H7 (cell line): ENCODE measurements around the gene NECAB3. TPM values are rescaled to one million over a fixed set of nuclear protein-coding genes. Genes with fewer than 3 reads are reported as not detected.
A peak's percentile ranks its signal among the peaks of the same experiment; 100 is the strongest.

Experiments
- DNase-seq: peaks from one replicate; pipeline ENCODE4 v3.0.0; 2012
- H3K27me3 ChIP-seq: 2 replicates; pipeline ENCODE4 v1.6.0; 2011; ENCODE audit warnings: mild to moderate bottlenecking, low read length; ENCODE audit not compliant: control insufficient read depth, insufficient read depth
- H3K36me3 ChIP-seq: replicated peaks from 2 replicates; pipeline ENCODE4 v1.5.1; 2011; ENCODE audit warnings: low read length; ENCODE audit not compliant: control insufficient read depth, insufficient read depth
- H3K4me3 ChIP-seq: 2 replicates; pipeline ENCODE4 v1.5.1; 2011; ENCODE audit warnings: low read depth, mild to moderate bottlenecking, control low read depth, low read length, moderate library complexity; ENCODE audit not compliant: insufficient read depth
- total RNA-seq: library from RNA; depleted of rRNA; stranded (reverse); fragments of >200 nt; shearing (Covaris generic); gene quantifications from 2 replicates; pipeline ENCODE4 v1.2.3, GENCODE V29; 2014; rRNA removed

NECAB3 gene
- total RNA-seq: 39.9 and 56.7 TPM in 2 replicates

DNA sequence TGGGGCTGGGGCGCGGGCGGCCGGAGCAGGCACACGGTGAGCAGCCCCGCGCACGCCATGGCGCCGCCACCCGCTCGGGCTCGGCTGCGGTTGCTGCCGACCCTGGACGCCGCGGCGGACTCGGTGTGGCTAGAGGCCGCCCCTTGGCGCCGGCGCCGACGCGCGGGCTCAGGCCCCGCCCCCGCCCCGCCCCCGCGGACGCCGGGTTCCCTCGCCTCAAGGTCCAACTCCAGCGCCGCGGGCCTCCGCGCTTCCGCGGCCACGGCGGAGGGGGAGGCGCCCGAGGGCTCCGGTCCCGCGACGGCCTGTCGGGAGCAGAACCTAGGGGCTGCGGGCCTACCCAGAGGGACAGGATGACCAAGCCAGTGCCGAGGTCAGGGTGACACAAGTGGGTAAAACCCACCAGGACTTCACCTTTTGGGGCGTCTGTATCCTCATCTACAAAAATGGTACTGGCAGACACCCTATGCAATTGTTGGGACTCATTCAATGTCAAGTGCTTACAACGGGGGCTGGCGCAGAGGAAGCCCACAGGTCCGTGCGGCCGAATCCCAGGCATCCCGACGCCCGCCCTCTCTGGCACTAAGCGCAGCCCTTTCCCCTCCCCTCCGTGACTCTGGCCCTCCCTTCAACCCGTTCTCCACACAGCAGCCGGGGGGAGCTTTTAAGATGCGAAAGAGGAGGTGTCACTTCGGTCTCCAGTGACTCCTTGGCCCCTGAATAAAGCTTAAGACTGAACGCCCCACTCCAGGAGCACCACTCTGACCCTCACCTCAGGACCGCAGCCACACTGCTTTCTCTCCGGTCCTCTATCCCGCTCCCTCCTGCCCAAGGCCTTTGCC, at the start of gene NECAB3:
Gene NECAB3 (minus strand): TSS at position 135 of the 842 bp plus-strand sequence. CDS start 76 bp downstream, at position 59.
- Histone ChIP-seq H3K4me3 (peak within 1 kb of the TSS; percentile 80), H3K27me3 (no peaks in the 10 kb centered on the region), H3K36me3 (peaks cover 22% of the 10 kb centered on the region)
- DNase-seq: peak; percentile 99

DNA sequence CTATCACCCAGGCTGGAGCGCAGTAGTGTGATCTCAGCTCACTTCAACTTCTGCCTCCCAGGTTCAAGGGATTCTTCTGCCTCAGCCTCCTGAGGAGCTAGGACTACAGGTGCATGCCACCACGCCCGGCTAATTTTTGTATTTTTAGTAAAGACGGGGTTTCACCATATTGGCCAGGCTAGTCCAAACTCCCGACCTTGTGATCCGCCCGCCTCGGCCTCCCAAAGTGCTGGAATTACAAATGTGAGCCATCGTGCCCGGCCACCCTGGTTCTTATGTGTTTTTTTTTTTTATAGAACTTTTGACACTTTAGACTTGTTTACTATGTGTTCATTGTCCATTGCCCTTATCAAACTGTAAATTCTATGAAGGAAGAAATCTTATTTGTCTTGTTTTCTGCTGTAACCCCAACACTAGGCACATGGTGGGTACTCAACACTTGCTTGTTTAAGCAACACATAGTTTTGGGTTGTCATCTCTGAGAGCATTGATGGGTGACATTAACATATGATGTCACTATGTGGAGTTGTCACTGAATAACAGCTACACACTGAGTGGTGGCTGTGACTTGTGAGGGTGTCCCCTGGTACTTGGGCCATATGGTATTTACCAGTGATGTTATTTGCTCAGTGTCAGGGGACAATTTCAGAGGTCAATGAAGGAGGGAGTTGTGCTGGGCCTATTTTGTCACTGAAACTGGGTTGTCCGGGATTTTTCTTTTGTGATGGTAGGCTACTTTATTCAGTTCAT, 47.3 kb upstream of the NECAB3 start:
- DNase-seq: peak; percentile 2
- no peaks in the 10 kb centered on the region for H3K36me3 ChIP-seq
- no peak overlapping the region for H3K4me3 ChIP-seq
- no peaks in the 10 kb centered on the region; the same call in 1 of the 2 replicates for H3K27me3 ChIP-seq

DNA sequence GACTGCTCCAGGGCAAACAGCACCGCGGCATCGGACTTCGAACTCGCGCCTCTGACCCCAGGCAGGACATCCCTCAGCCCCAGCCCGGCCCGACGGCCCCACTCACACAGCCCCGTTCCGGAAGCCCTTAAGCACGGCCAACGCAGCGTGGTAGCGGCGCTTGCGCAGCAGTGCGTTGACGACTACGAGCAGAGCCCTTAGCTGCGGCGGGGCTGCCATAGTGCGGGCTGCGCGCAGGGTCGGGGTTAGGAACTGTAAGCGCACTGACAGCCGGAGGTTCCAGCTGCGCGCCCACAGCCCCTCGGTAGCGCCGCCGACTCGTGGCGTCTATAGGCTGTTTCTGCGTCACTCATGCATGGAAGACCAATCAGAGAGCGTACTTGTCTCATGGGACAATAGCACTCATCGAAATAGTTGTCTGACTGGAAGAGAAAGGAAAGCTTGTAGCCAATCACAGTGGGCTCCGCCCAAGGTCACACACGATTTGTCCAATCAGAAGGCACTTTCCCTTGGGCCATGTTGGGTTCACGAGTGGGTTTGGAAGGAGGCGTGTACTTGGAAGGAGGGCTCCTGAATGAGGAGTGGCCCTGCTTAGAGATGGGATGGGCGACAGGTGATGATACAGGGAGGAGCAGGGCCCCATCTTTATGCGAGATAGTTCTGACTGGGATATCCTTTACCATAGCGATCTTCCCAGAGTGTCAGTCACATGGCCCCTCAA, 45.9 kb upstream of the NECAB3 start, which contains the start of gene PXMP4:
Gene PXMP4 (minus strand): TSS at position 322 of the 721 bp plus-strand sequence. CDS start 103 bp downstream, at position 219.
- peak; percentile 97 for DNase-seq
- H3K36me3 ChIP-seq: no peaks in the 10 kb centered on the region
- no peaks in the 10 kb centered on the region; the same call in 1 of the 2 replicates for H3K27me3 ChIP-seq
- H3K4me3 ChIP-seq: peak within 1 kb of the TSS; percentile 68; the same call in 1 of the 2 replicates

DNA sequence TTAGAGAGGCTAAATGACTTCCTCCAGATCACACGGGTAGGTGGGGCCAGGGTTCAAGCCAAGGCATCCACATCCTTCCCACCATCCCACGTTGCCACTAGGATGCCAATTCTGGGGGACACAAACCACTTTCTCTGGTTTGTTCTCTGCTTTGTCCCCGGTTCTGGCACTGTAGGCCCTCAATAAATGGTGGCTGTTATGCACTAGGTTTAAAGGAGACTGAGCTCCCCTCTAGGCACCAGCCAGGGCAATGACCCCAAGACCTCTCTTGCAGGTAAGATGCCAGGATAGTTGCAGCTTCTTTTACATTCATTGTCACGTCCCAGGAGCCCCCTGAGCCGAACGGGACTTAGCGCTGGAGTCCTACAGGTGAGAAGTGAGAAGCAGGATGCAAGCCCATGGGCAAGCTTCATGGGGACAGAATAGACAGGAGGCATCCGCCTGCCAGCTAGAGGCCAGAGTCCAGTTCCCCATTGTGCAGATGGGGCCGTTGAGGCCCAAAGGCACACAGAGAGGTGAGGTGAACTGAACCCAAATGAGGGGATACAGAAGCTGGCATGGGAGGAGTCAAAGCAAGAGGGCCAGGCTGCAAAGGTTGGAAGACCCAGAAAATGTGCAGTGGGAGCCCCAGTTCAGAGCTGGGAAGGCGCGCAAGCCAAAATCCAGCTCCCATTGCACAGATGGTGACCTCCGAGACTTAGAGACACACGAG, 45.2 kb upstream of the NECAB3 start:
- peak overlapping the region; percentile 68; the same call in 1 of the 2 replicates for H3K4me3 ChIP-seq
- H3K27me3 ChIP-seq: no peaks in the 10 kb centered on the region; the same call in 1 of the 2 replicates
- peak; percentile 57 for DNase-seq
- no peaks in the 10 kb centered on the region for H3K36me3 ChIP-seq

DNA sequence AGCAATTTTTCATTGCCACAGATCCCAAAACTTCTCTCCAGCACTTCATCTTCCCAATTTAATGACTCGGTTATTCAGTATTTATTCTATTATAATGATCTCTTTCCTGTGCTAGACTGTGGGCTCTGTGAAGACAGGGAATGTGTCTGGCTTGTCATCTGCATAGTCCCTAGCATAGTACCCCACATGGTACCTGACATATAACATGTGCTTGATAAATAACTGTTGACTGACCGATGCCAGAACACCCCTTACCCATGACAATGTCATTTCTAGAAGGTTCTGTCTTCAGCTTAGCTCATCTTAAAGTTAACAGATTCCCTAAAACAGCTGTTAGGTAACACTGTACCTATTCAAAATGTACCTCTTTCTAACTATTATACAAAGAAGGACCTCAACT, 42.3 kb upstream of the NECAB3 start:
- no peaks in the 10 kb centered on the region; the same call in 1 of the 2 replicates for H3K27me3 ChIP-seq
- H3K36me3 ChIP-seq: no peaks in the 10 kb centered on the region
- H3K4me3 ChIP-seq: no peak overlapping the region
- no peak for DNase-seq

GRCh38 chr20:33713865-33714367, 39.7 kb upstream of the NECAB3 start:
- Histone ChIP-seq H3K36me3 (no peaks in the 10 kb centered on the region), H3K27me3 (no peaks in the 10 kb centered on the region), H3K4me3 (no peak overlapping the region)
- no peak for DNase-seq

- no peak for DNase-seq
- no peaks in the 10 kb centered on the region for H3K36me3 ChIP-seq
- H3K4me3 ChIP-seq: no peak overlapping the region
- no peaks in the 10 kb centered on the region for H3K27me3 ChIP-seq
Observed at GRCh38 chr20:33711446-33711738, 37.2 kb upstream of the NECAB3 start.

DNA sequence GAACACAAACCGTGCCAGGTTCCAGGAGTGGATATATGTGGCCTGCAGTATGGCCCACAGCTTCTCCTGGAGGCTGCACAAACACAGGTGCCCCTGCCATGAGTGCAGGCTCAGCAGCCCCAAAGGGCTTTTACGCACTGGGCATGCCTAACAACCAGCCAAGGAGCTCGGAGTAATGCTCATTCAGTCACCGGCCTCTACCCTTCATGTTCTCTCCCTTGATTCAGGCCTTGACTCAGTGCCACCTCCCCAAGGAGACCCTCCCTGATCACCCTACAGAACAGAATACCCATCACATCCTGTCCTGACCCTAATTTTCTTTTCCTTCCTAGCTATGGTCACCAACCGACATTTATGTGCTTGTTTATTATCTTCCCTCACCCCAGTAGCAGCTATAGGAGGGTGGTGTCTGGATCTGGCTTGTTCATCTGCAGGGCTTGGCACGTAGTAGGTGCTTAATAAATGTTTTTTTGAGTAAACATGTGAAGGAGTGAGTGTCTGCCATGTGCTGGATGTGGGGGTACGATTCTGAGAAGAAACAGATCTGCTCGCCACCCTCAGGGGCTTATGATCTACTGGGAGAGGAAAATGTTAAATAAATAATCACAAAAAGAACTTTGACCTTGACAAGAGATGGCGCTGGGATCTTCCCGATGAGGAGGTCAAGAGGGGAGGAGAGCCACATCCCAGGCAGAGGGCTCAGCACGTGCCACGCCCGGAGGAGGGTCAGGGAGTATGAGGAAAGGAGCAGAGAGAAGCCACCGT, 36.6 kb upstream of the NECAB3 start:
- DNase-seq: no peak
- Histone ChIP-seq H3K27me3 (no peaks in the 10 kb centered on the region), H3K4me3 (no peak overlapping the region), H3K36me3 (no peaks in the 10 kb centered on the region)

DNA sequence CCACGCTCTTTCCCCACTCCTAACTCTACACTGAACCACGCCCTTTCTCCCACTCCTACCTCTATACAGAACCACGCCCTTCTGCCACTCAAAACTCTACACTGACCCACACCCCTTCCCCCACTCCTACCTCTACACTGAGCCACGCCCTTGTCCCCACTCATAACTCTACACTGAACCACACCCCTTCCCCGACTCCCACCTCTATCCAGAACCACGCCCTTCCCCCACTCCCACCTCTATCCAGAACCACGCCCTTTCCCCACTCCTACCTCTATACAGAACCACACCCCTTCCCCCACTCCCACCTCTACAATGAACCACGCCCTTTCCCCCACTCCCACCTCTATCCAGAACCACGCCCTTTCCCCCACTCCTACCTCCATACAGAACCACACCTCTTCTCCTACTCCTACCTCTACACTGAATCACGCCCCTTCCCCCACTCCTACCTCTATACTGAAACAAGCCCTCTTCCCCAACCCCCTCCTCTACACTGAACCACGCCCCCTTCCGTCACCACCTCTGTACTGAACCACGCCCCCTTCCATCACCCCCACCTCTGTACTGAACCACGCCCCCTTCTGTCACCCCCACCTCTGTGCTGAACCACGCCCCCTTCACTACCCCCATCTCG, 35.8 kb upstream of the NECAB3 start:
- Histone ChIP-seq H3K36me3 (no peaks in the 10 kb centered on the region), H3K27me3 (no peaks in the 10 kb centered on the region), H3K4me3 (no peak overlapping the region)
- peak; percentile 82 for DNase-seq

DNA sequence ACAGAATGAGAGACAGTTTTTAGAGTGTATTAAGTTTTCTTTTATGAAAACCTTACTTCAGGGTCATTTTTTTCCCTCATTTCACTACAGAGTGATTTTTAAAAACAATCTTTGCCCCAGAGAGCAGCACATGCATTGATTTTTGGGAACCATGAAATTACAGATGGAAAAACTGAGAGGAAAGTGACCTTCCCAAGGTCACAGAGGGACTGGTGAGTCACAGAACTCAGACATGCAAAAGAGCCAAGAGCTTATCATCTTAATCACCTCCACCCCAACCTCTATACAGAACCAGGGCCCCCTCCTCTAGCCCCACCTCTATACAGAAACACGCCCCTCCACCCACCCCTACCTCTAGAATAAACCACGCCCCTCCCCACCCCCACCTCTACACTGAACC, 35.2 kb upstream of the NECAB3 start:
- no peaks in the 10 kb centered on the region for H3K27me3 ChIP-seq
- DNase-seq: peak; percentile 67
- H3K36me3 ChIP-seq: no peaks in the 10 kb centered on the region
- no peak overlapping the region for H3K4me3 ChIP-seq

GRCh38 chr20:33707668-33708067, 33.4 kb upstream of the NECAB3 start:
- no peak overlapping the region for H3K4me3 ChIP-seq
- H3K27me3 ChIP-seq: no peaks in the 10 kb centered on the region
- DNase-seq: no peak
- no peaks in the 10 kb centered on the region for H3K36me3 ChIP-seq

DNA sequence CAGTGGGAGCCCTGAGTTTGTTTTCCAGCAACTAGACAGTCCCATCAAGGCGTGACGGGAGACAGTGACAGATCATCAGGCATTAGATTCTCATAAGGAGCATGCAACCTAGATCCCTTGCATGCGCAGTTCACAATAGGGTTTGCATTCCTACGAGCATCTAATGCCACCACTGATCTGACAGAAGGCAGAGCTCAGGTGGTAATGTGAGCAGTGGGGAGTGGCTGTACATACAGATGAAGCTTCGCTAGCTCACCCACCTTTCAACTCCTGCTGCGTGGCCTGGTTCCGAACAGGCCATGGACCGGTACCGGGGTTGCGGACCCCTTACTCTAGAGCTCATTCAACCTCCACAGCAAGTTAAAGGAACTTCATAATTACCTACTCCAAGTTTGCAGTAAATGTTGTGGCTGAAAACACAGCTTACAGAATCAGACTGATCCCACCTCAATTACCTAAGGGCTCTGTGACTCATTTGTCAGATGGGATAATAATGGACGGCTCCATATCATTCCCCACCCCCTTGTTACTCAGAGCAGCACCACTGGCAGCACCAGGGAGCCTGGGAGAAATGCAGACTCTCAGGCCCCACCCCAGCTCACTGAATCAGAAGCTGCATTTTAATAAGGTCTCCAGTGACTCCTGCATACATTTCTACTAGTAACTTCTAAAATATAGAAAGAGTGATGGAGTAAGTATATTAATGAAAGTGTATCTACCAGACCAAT, 30.1 kb upstream of the NECAB3 start:
- DNase-seq: no peak
- H3K27me3 ChIP-seq: no peaks in the 10 kb centered on the region
- H3K36me3 ChIP-seq: no peaks in the 10 kb centered on the region
- no peak overlapping the region for H3K4me3 ChIP-seq
